GM12878 (cell line): ENCODE results near the gene ANXA4. TPM values are rescaled to one million over a fixed set of nuclear protein-coding genes. Genes with fewer than 3 reads are reported as not detected.

ENCODE experiments used
- ATAC-seq: fragments of 200-7000 bp; cut with Tn5 transposase; 3 replicates; pipeline ENCODE4 v1.9.1; 2020; ENCODE audit warnings: mild to moderate bottlenecking, moderate library complexity
- BruUV-seq: library from RNA; stranded (reverse); fragments of 400-500 nt; replicated peaks from 2 replicates; lab custom pipeline; 2021; lab: Mats Ljungman, UMichigan
- CTCF ChIA-PET: fragments of 300-600 bp; sonication (Branson Sonifier 250); formaldehyde crosslinking; extraction: SDS; loops from one replicate; lab custom pipeline; 2021; ENCODE audit warnings: inconsistent platforms; lab: Yijun Ruan, JAX
- POLR2A ChIA-PET: fragments of 350-600 bp; formaldehyde crosslinking; extraction: SDS; loops from one replicate; lab custom pipeline; 2021; ENCODE audit warnings: inconsistent platforms; lab: Charles Lee
- RAD21 ChIA-PET: fragments of 300-600 bp; sonication (Branson Sonifier 250); formaldehyde crosslinking; loops from one replicate; lab custom pipeline; 2023; ENCODE audit warnings: antibody characterized with exemption; ENCODE audit not compliant: unreplicated experiment; lab: Charles Lee
- SMC1A ChIA-PET: fragments of 300-600 bp; sonication (Branson Sonifier 250); formaldehyde crosslinking; loops from one replicate; lab custom pipeline; 2023; ENCODE audit not compliant: unreplicated experiment, uncharacterized antibody; lab: Charles Lee
- DNase-seq: peaks from one replicate; pipeline ENCODE4 v3.0.0-alpha.2; 2011; ENCODE audit warnings: low read depth, low spot score
- FAIRE-seq: peaks from 3 replicates; lab custom pipeline; 2011; peaks lifted over from hg19 to GRCh38; lab: Jason Lieb, UNC
- H2AFZ ChIP-seq: 2 replicates; pipeline ENCODE4 v1.6.0; 2011; ENCODE audit warnings: low read depth, low read length, control low read depth; ENCODE audit not compliant: control insufficient read depth
- H3K27ac ChIP-seq: 2 replicates; pipeline ENCODE4 v1.5.1; 2011; ENCODE audit warnings: control low read depth; ENCODE audit not compliant: control insufficient read depth, insufficient read depth
- H3K27me3 ChIP-seq, 2 experiments: replicated peaks in 1 of 2; 2 replicates each; pipeline versions ENCODE4 v1.6.0 to v1.6.1; 2011; ENCODE audit warnings: low read length in 1 of 2; ENCODE audit not compliant: control insufficient read depth in 2 of 2, insufficient read depth in 2 of 2
- H3K36me3 ChIP-seq, 2 experiments: 2 replicates each; pipeline ENCODE4 v1.5.1; 2011; ENCODE audit warnings: low read length in 1 of 2; ENCODE audit not compliant: control insufficient read depth in 2 of 2, insufficient read depth in 2 of 2
- H3K4me1 ChIP-seq: 2 replicates; pipeline ENCODE4 v1.6.1; 2011; ENCODE audit warnings: mild to moderate bottlenecking, low read length, moderate library complexity, mixed read lengths; ENCODE audit not compliant: control insufficient read depth, insufficient read depth
- H3K4me2 ChIP-seq: 2 replicates; pipeline ENCODE4 v1.6.0; 2011; ENCODE audit warnings: control low read depth; ENCODE audit not compliant: control insufficient read depth, insufficient read depth
- H3K4me3 ChIP-seq: fragments of 200-600 bp; sonication (generic); 2 replicates; pipeline ENCODE4 v1.5.1; 2016
- H3K79me2 ChIP-seq: 2 replicates; pipeline ENCODE4 v1.6.0; 2011; ENCODE audit warnings: low read length; ENCODE audit not compliant: control insufficient read depth, insufficient read depth
- H3K9ac ChIP-seq: 2 replicates; pipeline ENCODE4 v1.8.0; 2011; ENCODE audit warnings: low read length, control low read depth, mixed read lengths; ENCODE audit not compliant: control insufficient read depth, insufficient read depth
- H3K9me3 ChIP-seq: replicated peaks from 3 replicates; pipeline ENCODE4 v1.5.1; 2011; ENCODE audit warnings: mild to moderate bottlenecking, low read length; ENCODE audit not compliant: control insufficient read depth, insufficient read depth
- H4K20me1 ChIP-seq: 2 replicates; pipeline ENCODE4 v1.6.0; 2011; ENCODE audit not compliant: control insufficient read depth, insufficient read depth
- ASH2L ChIP-seq: fragments of 300-600, 200-600 bp; sonication (generic); IDR thresholded peaks from 2 replicates; pipeline ENCODE4 v1.6.1; 2017; ENCODE audit warnings: low read depth, mild to moderate bottlenecking, borderline replicate concordance
- BCL11A ChIP-seq: IDR thresholded peaks from 2 replicates; pipeline ENCODE4 v1.6.1; 2011; ENCODE audit warnings: low read depth, low read length
- ESRRA ChIP-seq: IDR thresholded peaks from 2 replicates; pipeline ENCODE4 v1.6.1; 2012; ENCODE audit warnings: mild to moderate bottlenecking, low read length, improper control_type of control experiment
- MEF2B ChIP-seq: fragments of 450-650 bp; IDR thresholded peaks from 2 replicates; pipeline ENCODE4 v1.6.1; 2018; ENCODE audit warnings: mild to moderate bottlenecking, moderate library complexity; ENCODE audit not compliant: partially characterized antibody, poor library complexity, severe bottlenecking
- MYC ChIP-seq: IDR thresholded peaks from 2 replicates; pipeline ENCODE4 v1.6.1; 2011; ENCODE audit warnings: mild to moderate bottlenecking, low read length, moderate library complexity, inconsistent platforms; ENCODE audit not compliant: insufficient read depth, insufficient replicate concordance, insufficient read length, severe bottlenecking
- NFIC ChIP-seq: IDR thresholded peaks from 2 replicates; pipeline ENCODE4 v1.6.1; 2012; ENCODE audit warnings: low read depth, mild to moderate bottlenecking, inconsistent platforms, low read length, moderate library complexity
- WGBS: methylation state at CpG from one replicate; pipeline ENCODE4 v1.1.6; 2016; ENCODE audit warnings: low lambda C conversion rate; ENCODE audit not compliant: insufficient replicate concordance, insufficient coverage; ENCODE audit errors: missing lambda C conversion rate; 5-methylcytosine and 5-hydroxymethylcytosine counted together
- in situ Hi-C: fragments of 300-500 bp; cut with MboI; formaldehyde crosslinking; loops from 9 replicates; pipeline ENCODE4 v1.14.3; 2018; ENCODE audit warnings: mixed read lengths
- intact Hi-C: fragments of 100-400 bp; cut with micrococcal nuclease; formaldehyde crosslinking; loops from one replicate; pipeline ENCODE4 v1.14.2; 2022; ENCODE audit not compliant: unreplicated experiment
- polyA plus RNA-seq, 11 experiments: library from polyadenylated mRNA; depleted of rRNA in 4 of 11; unstranded in 6 of 11; stranded (reverse) in 5 of 11; fragments of >200 nt; fragmentation: Nextera tagmentation in 4 of 11; fragmentation: Illumina TruSeq in 1 of 11; extraction: Ambion mirVana in 4 of 11; extraction: Trizol in 1 of 11; gene quantifications; 1 replicate in 1 of 11; 2 replicates in 10 of 11; pipeline versions ENCODE4 v1.2.1 to v1.2.3, GENCODE V29; 2011 to 2016; ENCODE audit warnings: inconsistent platforms in 2 of 11, missing spikeins in 2 of 11, low read depth in 1 of 11
- total RNA-seq, 4 experiments: library from RNA; depleted of rRNA in 3 of 4; stranded (reverse); fragments of >200 nt in 3 of 4; fragmentation: Illumina TruSeq in 1 of 4; extraction: Trizol in 1 of 4; gene quantifications; 2 replicates each; pipeline versions ENCODE4 v1.2.1 to v1.2.3, GENCODE V29; 2013 to 2021
- TF ChIP-seq, protein P1 (sequence below): IDR thresholded peaks from 2 replicates; pipeline ENCODE4 v1.6.1; 2011; ENCODE audit warnings: borderline replicate concordance, low read depth, mild to moderate bottlenecking, moderate library complexity, mixed read lengths, low read length; ENCODE audit not compliant: insufficient read depth; ENCODE audit errors: extremely low read length

ANXA4 gene
- total and polyA plus RNA-seq, 10 of the 15 experiments (the other 5 are each of a cell fraction or from before 2014, with no cell fraction given) = 16.3 to 97.2 (median 71.0) TPM

GRCh38 chr2:69750246-69750645, 8.3 kb downstream of the ANXA4 start:
- H3K9me3 ChIP-seq = no peaks in the 10 kb centered on the region; the same call in 2 of the 3 replicates
- ATAC-seq (no peak), DNase-seq (no peak), FAIRE-seq (no peak)
- H3K4me3 ChIP-seq = no peak overlapping the region
- intact Hi-C loops = no loop called here
- ChIA-PET POLR2A (interaction anchor here (1.0 to 1.7 kb wide), 4 partner anchors 8 to 50 kb away, joined by 3 to 8 read pairs (median 4); partner anchors contain the start of gene ANXA4), SMC1A (interaction anchor here (0.6 to 2.4 kb wide), 7 partner anchors 8 to 71 kb away, joined by 3 to 9 read pairs (median 6); partner anchors contain the start of gene ANXA4), CTCF (interaction anchor here (0.7 to 3.1 kb wide), 7 partner anchors 10 to 69 kb away, joined by 3 to 10 read pairs (median 3); no protein-coding TSS in a partner anchor), RAD21 (interaction anchor here (0.8 to 2.4 kb wide), 6 partner anchors 10 to 68 kb away, joined by 3 to 8 read pairs (median 4); no protein-coding TSS in a partner anchor)
- no TSS peak for BruUV-seq
- H3K4me1 ChIP-seq = peaks cover 7% of the 10 kb centered on the region
- 77% methylated on average over 6 of the region's 6 CpGs for WGBS
- in situ Hi-C loops = no loop called here
- peaks cover 14% of the 10 kb centered on the region for H3K79me2 ChIP-seq
- H3K27me3 ChIP-seq = no peaks in the 10 kb centered on the region
- H3K36me3 ChIP-seq = peaks cover 0 to 5% of the 10 kb centered on the region in 2 experiments; a peak in 1 of 4 replicates
- H2AFZ ChIP-seq = no peak overlapping the region
- H3K9ac ChIP-seq = no peak overlapping the region
- H3K4me2 ChIP-seq = no peak overlapping the region
- H3K27ac ChIP-seq = no peak overlapping the region
- TF ChIP-seq MEF2B (no peak), NFIC (no peak), ESRRA (no peak), BCL11A (no peak), ASH2L (no peak), MYC (no peak)
- TF ChIP-seq, protein P1, sequence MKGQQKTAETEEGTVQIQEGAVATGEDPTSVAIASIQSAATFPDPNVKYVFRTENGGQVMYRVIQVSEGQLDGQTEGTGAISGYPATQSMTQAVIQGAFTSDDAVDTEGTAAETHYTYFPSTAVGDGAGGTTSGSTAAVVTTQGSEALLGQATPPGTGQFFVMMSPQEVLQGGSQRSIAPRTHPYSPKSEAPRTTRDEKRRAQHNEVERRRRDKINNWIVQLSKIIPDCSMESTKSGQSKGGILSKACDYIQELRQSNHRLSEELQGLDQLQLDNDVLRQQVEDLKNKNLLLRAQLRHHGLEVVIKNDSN = no peak
- H4K20me1 ChIP-seq = no peaks in the 10 kb centered on the region
